HG03097 (cell line): Measurements from ENCODE around the gene RPS6KA2.

Experiments used
- ATAC-seq: cut with Tn5 transposase; IDR thresholded peaks from one replicate; pipeline ENCODE4 v1.9.1; 2021; ENCODE audit not compliant: unreplicated experiment, low FRiP score

Gene RPS6KA2

GRCh38 chr6:166493427-166494100, 133.5 kb downstream of the RPS6KA2 start:
- ATAC-seq = no peak

- no peak for ATAC-seq
Observed at GRCh38 chr6:166492092-166492741, 134.8 kb downstream of the RPS6KA2 start.

- ATAC-seq = no peak
Observed at GRCh38 chr6:166490671-166491500, 136.2 kb downstream of the RPS6KA2 start.

- no peak for ATAC-seq
Observed at GRCh38 chr6:166489301-166490155, 137.5 kb downstream of the RPS6KA2 start.

- no peak for ATAC-seq
Observed at GRCh38 chr6:166488701-166489100, 138.3 kb downstream of the RPS6KA2 start.

GRCh38 chr6:166488076-166488685, 138.9 kb downstream of the RPS6KA2 start:
- ATAC-seq = no peak

GRCh38 chr6:166487148-166487547, 139.9 kb downstream of the RPS6KA2 start:
- ATAC-seq = no peak

GRCh38 chr6:166486536-166486880, 140.5 kb downstream of the RPS6KA2 start:
- no peak for ATAC-seq

- no peak for ATAC-seq
Observed at GRCh38 chr6:166485651-166486535, 141.2 kb downstream of the RPS6KA2 start.

- ATAC-seq = no peak
Observed at GRCh38 chr6:166484863-166485262, 142.2 kb downstream of the RPS6KA2 start.

GRCh38 chr6:166483573-166484250, 143.3 kb downstream of the RPS6KA2 start:
- no peak for ATAC-seq

- no peak for ATAC-seq
Observed at GRCh38 chr6:166483026-166483425, 144.0 kb downstream of the RPS6KA2 start.

GRCh38 chr6:166478782-166479592, 148.1 kb downstream of the RPS6KA2 start:
- ATAC-seq = no peak

GRCh38 chr6:166477647-166478365, 149.2 kb downstream of the RPS6KA2 start:
- ATAC-seq = no peak

- no peak for ATAC-seq
Observed at GRCh38 chr6:166476634-166477215, 150.3 kb downstream of the RPS6KA2 start.

GRCh38 chr6:166476061-166476591, 150.9 kb downstream of the RPS6KA2 start:
- no peak for ATAC-seq
